KG1 (cell line): Measurements from ENCODE around the gene SH3RF1.

Source experiments
- DNase-seq: peaks from one replicate; lab custom pipeline; 2025; lab: John Stamatoyannopoulos, UW

Gene SH3RF1

GRCh38 chr4:169163495-169163894 lies 107.3 kb downstream of the SH3RF1 start:
- no peak for DNase-seq

GRCh38 chr4:169160825-169161224 lies 109.9 kb downstream of the SH3RF1 start:
- DNase-seq, result no peak

- no peak for DNase-seq
Measured at GRCh38 chr4:169159624-169160171, 111.1 kb downstream of the SH3RF1 start.

GRCh38 chr4:169158861-169159260 lies 111.9 kb downstream of the SH3RF1 start:
- DNase-seq, result no peak

- no peak for DNase-seq
Measured at GRCh38 chr4:169158046-169158445, 112.7 kb downstream of the SH3RF1 start.

- no peak for DNase-seq
Measured at GRCh38 chr4:169156392-169156791, 114.4 kb downstream of the SH3RF1 start.

GRCh38 chr4:169154121-169154520 lies 116.6 kb downstream of the SH3RF1 start:
- no peak for DNase-seq

GRCh38 chr4:169153481-169154087 lies 117.2 kb downstream of the SH3RF1 start:
- no peak for DNase-seq

GRCh38 chr4:169152899-169153298 lies 117.9 kb downstream of the SH3RF1 start:
- DNase-seq, result no peak

GRCh38 chr4:169152098-169152497 lies 118.7 kb downstream of the SH3RF1 start:
- DNase-seq, result no peak

- DNase-seq, result no peak
Measured at GRCh38 chr4:169151671-169152070, 119.1 kb downstream of the SH3RF1 start.

- no peak for DNase-seq
Measured at GRCh38 chr4:169150806-169151205, 120.0 kb downstream of the SH3RF1 start.

GRCh38 chr4:169148885-169149284 lies 121.9 kb downstream of the SH3RF1 start:
- no peak for DNase-seq

GRCh38 chr4:169147191-169147590 lies 123.6 kb downstream of the SH3RF1 start:
- DNase-seq, result no peak

GRCh38 chr4:169144061-169144600 lies 126.6 kb downstream of the SH3RF1 start:
- no peak for DNase-seq

- DNase-seq, result no peak
Measured at GRCh38 chr4:169143335-169143734, 127.4 kb downstream of the SH3RF1 start.

GRCh38 chr4:169142906-169143305 lies 127.8 kb downstream of the SH3RF1 start:
- no peak for DNase-seq

- no peak for DNase-seq
Measured at GRCh38 chr4:169142391-169142790, 128.4 kb downstream of the SH3RF1 start.

- no peak for DNase-seq
Measured at GRCh38 chr4:169139021-169139420, 131.7 kb downstream of the SH3RF1 start.

GRCh38 chr4:169137558-169137920 lies 133.2 kb downstream of the SH3RF1 start:
- DNase-seq, result no peak

GRCh38 chr4:169136796-169137557 lies 133.8 kb downstream of the SH3RF1 start:
- DNase-seq, result no peak

GRCh38 chr4:169136330-169136729 lies 134.4 kb downstream of the SH3RF1 start:
- no peak for DNase-seq

GRCh38 chr4:169135776-169136175 lies 135.0 kb downstream of the SH3RF1 start:
- no peak for DNase-seq
